Measurements from ENCODE around the gene PNKP.

Gene PNKP

DNA sequence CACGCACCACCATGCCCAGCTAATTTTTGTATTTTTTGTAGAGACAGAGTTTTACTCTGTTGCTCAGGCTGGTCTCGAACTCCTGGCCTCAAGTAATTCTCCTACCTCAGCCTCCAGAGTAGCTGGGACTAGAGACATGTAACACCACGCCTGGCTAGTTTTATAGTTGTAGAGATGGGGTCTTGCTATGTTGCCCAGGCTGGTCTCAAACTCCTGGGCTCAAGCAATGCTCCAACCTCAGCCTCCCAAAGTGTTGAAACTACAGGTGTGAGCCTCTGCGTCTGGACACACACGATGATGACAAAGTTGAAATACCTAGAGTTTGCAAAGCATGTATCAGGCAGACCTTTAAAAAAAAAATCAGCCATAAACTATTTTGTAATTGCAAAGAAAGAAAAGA is 21.0 kb downstream of the PNKP start:
- DNase-seq (ENCODE audit: low read depth in 2 of 2): no peak

DNA sequence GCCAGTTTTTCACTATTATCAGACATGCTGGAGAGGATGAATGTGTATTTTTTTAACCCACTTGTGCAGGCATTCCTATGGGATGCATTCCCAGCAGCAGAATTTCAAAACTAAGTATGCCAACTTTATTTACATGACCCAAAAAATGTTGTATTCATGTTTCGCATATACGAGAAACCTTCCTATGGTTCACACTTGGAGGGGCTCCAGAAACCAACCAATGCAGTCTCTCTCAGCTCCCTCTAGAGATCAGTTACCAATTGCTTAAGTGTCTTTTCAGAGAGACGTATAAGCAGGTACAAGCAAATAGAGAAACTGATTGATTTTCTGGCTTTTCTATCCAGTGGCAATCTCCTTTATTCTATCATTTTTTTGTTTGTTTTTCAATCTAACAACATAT is 22.0 kb downstream of the PNKP start:
- DNase-seq (ENCODE audit: low read depth in 2 of 2): no peak

DNA sequence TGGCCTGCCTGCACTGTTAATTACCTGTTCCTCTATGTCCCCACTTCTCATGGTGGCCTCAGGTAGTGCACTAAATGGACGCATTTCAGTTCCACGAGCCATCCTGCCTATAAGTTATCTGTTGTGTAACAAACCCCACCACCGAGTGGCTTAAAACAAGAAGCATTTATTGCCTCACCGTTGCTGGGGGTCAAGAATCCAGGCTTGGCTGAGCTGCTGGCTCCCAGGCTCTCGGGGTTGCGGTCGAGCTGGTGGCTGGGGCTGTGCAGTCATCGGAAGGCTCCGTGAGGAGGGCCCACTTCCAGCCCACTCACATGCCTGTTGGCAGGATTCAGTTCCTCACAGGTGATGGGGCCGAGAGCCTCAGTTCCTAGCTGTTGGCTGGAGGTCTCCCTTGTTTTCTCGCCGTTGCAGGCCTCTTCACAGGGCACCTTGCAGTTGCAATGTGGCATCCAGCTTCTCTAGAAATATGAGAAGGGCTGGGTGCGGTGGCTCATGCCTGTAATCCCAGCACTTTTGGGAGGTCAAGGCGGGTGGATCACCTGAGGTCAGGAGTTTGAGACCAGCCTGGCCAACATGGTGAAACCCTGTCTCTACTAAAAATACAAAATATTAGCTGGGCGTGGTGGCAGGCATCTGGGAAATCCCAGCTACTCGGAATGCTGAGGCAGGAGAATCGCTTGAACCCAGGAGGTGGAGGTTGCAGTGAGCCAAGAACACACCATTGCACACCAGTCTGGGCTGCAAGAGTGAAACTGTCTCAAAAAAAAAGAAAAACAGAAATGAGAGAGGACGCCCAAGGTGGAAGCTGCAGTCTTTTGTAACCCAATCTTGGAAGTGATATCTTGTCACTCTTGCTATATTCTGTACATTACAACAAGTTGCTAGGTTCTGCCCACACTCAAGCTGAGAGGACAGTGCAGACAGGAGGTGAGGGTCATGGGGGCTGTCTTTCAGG is 23.0 kb downstream of the PNKP start:
- DNase-seq (ENCODE audit: low read depth in 2 of 2): no peak

DNA sequence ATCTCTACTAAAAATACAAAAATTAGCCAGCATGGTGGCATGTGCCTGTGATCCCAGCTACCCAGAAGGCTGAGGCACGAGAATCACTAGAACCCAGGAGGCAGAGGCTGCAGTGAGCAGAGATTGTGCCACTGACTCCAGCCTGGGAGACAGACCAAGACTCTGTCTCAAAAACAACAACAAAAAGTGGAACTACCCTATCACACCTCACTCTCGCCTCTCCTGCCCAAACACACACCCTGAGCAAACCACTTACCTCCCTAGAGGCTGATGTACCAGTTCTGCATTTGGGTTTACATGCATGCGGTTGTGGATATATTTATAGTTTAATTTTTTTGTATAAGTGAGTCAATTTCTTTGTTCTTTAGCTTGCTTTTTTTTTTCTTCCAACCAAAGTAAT is 24.1 kb downstream of the PNKP start:
- DNase-seq (ENCODE audit: low read depth in 2 of 2): no peak

DNA sequence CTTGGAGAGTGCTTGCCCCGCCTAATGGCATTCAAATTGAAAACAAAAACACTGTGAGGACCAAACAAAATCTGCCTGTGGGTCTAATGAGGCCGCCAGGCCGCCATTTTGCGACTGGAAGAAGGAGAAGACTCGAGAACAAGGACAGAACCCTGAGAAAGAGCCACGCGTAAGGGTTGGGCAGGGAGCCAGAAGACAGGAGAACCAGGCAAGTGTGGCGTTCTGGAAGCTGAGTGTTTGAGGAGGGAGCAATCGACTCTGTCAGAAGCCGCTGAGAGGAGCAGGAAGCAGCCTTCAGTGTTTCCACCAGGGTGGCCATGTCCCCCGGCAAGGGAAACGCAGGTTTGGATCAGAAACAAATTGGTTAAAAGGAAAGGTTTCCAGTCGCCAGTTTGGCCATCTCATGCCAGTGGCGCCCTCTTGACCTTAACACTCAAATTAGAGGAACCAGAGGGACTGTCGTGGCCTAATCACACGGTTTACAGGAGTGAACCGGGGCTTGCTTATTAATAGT is 26.6 kb downstream of the PNKP start:
- DNase-seq (ENCODE audit: low read depth in 2 of 2): no peak

DNA sequence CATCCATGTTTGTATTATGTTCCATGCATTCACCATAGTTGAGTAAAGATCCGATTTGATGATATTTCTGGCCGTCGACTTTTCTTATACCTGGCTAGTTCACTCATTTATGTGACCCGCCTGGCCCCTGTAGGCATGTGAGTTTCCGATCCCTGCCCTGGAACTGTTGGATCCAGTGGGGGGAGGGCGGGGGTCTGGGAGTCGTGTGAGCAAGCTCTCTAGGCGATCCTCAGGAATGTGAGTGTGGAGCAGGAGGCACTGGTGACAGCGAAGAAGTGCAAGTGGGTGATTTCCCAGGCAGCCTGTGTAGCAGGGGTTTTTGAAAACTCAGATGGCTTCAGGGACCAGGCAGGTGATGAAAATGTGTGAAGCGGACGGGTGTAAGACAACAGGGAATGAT is 27.1 kb downstream of the PNKP start:
- DNase-seq (ENCODE audit: low read depth in 2 of 2): no peak

DNA sequence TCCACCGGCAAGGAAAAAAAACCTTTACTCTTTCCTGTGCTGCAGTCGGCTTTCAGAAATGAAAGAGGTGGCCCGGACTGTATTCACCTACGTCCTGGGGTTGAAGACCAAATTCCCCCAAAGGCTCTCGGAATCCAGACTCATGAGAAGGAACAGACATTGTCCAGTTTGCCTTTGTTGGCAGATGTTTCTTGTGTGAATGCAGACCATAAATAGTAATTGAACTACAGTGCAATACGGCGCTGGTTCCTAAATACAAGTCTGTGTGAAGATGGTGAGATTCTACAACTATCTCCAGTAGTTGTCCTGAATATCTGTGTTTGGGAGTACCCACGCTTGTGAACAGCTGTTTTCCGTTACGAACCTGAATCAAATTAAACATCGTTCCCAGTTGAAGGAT is 27.7 kb downstream of the PNKP start:
- DNase-seq (ENCODE audit: low read depth in 2 of 2): no peak

DNA sequence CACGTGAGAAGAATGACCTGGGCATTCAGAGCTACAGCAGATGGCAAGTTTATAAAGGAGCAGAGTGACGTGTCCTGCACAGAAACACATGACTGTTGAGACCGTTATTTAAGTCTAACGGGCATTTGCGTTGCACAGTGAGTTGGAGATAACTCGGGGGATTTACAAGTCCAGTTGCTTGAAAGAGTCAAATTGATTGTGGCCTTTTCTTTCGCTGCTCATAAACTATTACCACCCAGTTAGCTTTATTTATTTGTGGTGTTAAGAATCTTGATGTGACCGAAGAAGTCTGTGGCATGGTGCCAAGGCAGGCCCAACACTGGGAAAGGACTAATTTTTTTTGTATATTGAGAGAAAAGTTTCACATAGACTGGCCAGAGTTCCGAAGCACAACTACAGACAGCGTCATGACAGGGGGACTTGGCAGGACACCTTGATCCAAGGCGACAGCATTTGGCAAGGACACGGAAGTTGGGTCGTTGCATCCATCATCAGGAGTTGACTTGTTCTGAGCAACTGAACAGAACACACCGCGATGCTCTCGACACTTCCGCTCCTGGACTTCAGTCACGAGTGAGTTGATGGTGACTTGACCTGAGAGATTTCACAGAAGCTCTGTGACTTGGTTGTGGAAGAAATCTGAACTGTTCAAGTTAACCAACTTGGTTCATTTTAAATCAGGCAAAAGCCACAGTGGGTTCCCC is 28.3 kb downstream of the PNKP start:
- no peak for DNase-seq (ENCODE audit: low read depth in 2 of 2)

DNA sequence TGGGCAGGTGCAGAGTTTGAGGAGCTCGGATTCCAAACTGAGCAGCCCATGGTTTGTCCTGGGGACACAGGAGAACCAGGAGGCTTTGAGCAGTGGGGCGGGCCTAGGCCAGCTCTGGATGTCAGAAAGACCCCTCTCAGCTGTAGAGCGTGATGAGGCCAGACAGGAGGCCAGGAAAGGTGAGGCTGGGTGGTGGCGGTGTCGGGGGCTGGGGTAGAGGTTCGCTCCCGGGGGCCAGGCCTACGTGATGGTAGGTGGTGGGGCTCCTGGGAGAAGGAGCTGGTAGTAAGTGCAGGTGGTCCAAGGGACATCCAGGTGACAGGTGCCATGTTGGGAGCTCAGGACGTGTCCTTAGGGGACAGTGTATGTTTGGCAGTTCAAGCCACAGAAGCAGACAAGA is 30.0 kb downstream of the PNKP start:
- DNase-seq (ENCODE audit: low read depth in 2 of 2): no peak

DNA sequence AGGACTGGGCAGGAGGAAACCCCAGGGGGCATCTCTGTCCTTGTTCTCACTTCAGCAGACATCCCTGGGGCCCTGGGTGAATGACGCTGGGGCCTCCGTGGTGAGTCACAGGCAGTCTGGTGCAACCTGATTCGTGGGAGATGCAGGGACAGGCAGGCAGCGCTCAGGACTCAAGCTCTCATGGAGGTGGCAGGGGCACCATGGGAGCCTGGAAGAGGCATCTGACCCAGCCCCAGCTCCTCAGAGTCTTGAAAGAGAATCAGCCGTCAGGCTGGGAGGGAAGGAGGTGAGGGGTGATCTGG is 30.4 kb downstream of the PNKP start:
- no peak for DNase-seq (ENCODE audit: low read depth in 2 of 2)

DNA sequence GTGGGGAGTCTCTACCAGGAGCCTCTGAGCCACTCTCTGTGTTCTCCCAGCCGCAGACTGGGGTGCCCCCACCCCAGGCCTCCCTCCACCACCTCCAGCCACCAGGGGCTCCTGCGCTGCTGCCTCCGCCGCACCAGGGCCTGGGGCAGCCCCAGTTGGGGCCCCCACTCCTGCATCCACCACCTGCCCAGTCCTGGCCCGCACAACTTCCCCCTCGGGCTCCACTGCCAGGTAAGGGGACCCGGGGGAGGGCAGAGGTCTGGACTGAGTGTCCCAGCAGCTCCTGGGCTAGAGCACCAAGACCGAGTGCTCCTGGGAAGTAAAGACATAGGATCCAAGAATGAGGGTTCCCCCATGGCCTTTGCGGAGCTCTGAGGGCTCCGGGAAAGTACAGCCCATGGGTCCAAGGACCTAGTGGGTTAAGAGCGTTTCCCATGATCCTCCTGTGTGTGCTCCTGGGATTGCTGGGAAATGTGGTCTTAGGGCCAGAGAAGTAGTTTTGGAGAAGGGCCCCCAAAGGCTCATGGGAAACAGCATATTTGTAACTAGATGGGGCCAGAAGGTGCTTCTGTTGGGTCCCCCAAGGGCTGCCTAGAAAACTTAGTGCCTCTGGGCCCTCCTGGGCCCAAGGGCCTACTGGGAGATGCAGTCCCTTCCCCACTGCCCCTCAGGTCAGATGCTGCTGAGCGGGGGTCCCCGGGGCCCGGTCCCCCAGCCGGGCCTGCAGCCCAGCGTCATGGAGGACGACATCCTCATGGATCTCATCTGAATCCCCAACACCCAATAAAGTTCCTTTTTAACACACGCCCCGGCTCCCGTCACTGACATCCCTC is 31.0 kb downstream of the PNKP start:
- DNase-seq (ENCODE audit: low read depth in 2 of 2): no peak

DNA sequence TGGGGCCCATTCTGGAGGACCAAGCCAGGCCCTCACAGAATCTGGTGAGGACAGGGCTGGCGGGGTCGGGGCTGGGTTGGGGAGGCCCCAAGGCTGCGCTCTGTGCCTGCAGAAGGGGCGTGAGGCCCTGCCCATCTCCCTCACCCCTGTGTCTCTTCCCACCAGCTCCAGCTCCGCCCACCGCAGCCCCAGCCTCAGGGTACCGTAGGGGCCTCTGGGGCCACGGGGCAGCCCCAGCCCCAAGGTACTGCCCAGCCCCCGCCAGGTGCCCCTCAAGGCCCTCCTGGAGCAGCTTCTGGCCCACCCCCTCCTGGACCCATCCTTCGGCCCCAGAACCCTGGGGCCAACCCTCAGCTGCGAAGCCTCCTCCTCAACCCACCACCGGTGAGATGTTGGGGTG is 31.8 kb downstream of the PNKP start:
- no peak for DNase-seq (ENCODE audit: low read depth in 2 of 2)

DNA sequence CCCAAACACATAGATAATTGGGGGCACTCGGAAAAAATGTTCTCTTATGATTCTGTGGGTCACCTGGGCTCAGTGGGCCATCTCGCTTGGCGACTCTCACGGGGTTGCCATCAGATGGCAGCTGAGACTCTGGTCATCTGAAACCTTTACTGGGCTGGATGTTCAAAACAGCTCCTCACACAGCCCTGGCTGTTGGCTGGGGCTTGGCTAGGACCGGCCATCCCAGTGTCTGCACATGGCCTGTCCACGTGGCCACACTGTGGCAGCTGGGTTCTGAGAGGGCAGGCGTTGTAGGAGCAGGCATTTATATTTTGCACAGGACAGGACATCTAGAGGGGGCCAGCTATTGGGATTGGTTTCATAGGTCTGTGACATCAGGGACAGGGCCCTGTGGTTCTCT is 33.8 kb downstream of the PNKP start:
- no peak for DNase-seq (ENCODE audit: low read depth in 2 of 2)

DNA sequence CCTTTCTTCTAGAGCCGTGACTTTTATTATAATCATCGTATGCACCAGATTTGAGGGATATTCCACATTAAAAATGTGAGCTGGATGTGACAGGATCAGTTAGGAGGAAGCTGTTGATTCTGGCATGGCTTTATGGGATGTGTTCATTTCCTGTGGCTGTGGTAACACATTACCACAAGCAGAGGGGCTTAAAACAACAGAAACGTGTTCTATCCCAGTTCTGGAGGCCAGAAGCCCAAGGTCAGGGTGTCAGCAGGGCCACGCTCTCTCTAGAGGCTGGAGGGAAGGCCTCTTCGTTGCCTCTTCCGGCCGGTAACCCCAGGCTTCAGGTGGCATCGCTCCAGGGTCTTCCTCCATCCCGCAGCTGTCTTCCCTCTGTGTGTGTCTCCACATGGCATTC is 34.8 kb downstream of the PNKP start:
- no peak for DNase-seq (ENCODE audit: low read depth in 2 of 2)

DNA sequence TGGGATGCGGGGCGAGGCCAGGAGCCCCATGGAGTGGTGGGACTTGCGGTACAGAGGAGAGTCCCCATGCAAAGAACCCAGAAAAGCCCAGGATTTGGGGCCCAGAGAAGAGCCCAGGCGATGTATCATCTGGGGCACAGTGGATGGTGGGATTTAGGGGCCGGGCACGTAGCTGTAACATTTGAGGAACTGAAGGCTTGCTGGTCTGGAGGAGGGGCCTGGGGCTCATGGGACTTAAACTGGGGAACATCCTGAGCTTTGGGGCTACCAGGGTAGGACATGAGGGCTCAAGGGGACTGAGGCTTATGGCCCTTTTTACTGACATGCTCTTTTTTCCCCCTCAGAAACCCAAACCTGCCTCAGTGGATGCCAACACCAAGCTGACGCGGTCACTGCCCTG is 35.8 kb downstream of the PNKP start:
- DNase-seq (ENCODE audit: low read depth in 2 of 2): no peak

DNA sequence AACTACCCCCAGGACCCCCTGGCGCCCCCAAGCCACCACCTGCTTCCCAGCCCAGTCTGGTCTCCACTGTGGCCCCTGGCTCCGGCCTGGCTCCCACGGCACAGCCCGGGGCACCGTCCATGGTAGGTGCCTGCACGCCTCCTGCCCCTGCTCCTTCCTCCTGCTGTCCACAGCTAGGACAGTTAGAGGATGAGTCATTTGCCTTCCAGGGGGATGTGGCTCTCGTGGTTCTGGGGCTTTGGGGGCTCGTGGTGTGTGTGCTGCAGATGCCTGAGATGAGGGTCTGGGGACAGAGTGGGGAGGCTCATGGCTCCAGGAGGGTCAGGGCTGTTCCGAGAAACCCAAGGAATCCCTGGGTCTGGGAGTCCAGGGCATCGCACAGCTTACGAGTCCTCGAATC is 36.6 kb downstream of the PNKP start:
- DNase-seq (ENCODE audit: low read depth in 2 of 2): no peak

DNA sequence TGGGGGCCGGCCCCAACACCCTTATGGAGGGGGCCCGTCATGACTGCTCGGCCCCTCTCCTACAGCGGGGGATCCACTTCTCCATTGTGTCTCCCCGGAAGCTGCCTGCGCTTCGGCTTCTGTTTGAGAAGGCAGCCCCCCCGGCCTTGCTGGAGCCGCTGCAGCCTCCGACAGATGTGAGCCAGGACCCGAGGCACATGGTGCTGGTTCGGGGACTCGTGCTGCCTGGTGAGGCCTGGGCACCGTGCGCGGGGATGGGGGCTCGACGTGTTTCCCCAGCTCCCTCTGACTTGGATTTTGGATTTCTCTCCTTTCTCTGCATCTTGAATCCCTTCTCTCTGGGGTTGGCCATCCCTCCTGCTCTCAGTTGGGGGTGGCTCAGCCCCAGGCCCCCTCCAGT is 37.7 kb downstream of the PNKP start:
- no peak for DNase-seq (ENCODE audit: low read depth in 2 of 2)

DNA sequence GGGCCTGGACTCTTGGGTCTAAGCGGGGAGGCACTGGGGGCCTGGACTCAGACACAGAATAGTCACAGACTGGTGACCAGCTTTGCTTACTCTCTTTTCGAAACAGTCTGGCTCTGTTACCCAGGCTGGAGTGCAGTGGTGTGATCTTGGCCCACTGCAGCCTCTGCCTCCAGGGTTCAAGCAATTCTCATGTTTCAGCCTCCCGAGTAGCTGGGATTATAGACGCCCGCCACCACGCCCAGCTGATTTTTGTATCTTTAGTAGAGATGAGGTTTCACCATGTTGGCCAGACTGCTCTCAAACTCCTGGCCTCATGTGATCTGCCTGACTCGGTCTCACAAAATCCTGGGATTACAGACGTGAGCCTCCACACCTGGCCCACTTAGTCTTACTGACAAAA is 38.2 kb downstream of the PNKP start:
- DNase-seq (ENCODE audit: low read depth in 2 of 2): no peak

DNA sequence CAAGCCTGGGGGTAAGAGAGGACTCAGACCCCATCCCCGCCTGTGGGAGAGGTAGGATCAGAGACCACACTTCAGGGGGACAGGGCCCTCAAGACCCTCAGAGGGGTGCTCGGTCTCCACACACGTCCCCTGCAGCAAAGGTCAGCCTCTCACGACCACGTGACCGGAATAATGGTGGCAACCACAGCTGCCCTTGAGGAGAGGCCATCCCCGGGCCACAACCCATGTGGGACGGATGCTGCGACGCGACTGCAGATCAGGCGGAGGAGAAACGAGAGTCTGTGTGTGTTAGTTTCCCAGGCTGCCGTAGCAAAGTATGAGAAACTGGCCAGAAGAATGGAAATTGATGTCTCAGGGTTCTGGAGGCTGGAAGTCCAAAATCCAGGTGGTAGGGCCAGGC is 40.3 kb downstream of the PNKP start:
- no peak for DNase-seq (ENCODE audit: low read depth in 2 of 2)

DNA sequence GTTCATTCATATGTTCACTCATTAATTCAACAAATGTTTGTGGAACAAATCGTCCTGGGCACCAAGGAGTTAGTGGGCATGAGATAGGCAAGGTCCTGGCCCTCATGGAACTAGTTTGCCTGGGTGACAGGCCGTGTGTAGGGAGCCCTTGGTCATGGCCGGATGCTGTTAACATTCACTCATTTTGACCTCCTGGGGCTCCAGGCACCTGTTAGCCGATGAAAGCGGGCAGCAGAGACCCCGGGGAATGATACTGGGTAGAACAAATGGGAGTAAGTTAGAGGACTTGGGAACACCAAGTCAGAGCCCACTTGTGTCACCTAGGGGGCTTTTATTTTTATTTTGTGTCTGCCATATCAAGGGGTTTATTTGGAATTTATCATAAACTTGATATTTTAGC is 42.7 kb downstream of the PNKP start:
- no peak for DNase-seq (ENCODE audit: low read depth in 2 of 2)

DNA sequence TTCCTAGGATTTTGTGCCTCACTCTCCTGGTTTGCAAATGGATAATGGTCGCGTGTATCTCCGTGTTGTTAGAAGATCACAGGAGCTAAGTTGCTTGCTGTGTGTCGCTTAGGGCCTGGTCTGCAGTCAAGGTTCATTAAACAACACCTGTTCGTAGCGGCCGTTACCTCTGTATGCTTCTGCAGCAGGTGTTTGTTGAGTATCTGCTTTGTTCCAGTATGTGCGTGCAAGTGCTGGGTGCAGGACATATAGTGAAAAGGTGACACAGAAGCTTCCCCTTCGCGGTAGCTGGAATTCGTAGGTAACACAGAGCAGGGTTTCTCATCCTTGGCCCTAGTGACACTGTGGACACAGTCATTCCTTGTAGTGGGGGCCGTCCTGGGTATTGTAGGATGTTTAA is 43.9 kb downstream of the PNKP start:
- no peak for DNase-seq (ENCODE audit: low read depth in 2 of 2)

DNA sequence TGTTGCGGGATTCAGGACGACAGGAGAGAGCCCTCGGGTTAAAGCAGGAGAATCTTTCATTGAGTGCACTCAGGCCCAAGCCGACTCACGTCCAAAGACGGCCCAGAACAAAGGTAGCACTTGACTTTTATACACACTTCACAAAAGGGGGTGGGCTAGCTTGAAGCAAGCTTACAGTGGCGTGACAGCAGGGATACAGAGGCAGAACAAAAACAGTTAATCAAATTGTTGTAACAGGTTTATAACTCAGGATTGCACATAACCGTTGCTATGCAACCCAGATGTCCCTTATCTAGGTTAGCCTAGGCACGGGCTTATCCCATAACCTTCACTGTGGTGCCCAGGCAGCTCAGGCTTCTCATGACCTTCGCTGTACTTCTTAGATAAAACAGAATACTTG is 47.3 kb downstream of the PNKP start:
- no peak for DNase-seq (ENCODE audit: low read depth in 2 of 2)
